BLaER1 (cell line): ENCODE data around the gene THAP7.
A peak's percentile ranks its signal among the peaks of the same experiment; 100 is the strongest.

Experiments
- H3K27ac ChIP-seq: shearing (Covaris generic); formaldehyde crosslinking; 2 replicates; pipeline ENCODE4 v1.8.1; 2022
- H3K27me3 ChIP-seq: shearing (Covaris generic); formaldehyde crosslinking; 2 replicates; pipeline ENCODE4 v1.8.1; 2022
- H3K36me3 ChIP-seq: shearing (Covaris generic); formaldehyde crosslinking; 2 replicates; pipeline ENCODE4 v1.8.1; 2022
- H3K4me1 ChIP-seq: shearing (Covaris generic); formaldehyde crosslinking; 2 replicates; pipeline ENCODE4 v1.8.1; 2022
- H3K4me2 ChIP-seq: shearing (Covaris generic); formaldehyde crosslinking; 2 replicates; pipeline ENCODE4 v1.8.1; 2022
- H3K4me3 ChIP-seq: shearing (Covaris generic); formaldehyde crosslinking; 2 replicates; pipeline ENCODE4 v1.8.1; 2022
- H3K9ac ChIP-seq: shearing (Covaris generic); formaldehyde crosslinking; 2 replicates; pipeline ENCODE4 v1.8.1; 2022
- H3K9me3 ChIP-seq: shearing (Covaris generic); formaldehyde crosslinking; 2 replicates; pipeline ENCODE4 v1.8.1; 2022
- H4K20me1 ChIP-seq: shearing (Covaris generic); formaldehyde crosslinking; 2 replicates; pipeline ENCODE4 v1.8.1; 2022
- Cebpa-rat ChIP-seq: shearing (Covaris generic); IDR thresholded peaks from 2 replicates; pipeline ENCODE4 v1.8.1; 2022

The THAP7 gene

DNA sequence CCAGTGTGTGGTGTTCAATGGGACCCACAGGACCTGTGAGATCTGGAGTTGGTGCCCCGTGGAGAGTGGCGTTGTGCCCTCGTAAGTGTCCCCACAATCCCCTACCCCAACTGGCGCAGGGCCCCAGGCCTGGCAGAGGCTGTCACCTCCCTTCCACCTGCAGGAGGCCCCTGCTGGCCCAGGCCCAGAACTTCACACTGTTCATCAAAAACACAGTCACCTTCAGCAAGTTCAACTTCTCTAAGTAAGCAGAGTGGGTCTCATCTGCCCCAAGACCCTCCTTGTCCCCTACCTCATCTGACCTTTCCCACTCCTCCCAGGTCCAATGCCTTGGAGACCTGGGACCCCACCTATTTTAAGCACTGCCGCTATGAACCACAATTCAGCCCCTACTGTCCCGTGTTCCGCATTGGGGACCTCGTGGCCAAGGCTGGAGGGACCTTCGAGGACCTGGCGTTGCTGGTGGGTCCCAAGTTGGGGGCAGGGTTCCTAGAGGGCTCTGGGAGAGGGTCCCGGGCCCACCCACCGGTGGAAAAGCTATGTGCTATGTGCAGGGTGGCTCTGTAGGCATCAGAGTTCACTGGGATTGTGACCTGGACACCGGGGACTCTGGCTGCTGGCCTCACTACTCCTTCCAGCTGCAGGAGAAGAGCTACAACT lies 21.2 kb upstream of the THAP7 start:
- no peak for TF ChIP-seq Cebpa-rat
- H3K27ac ChIP-seq = no peak overlapping the region
- no peaks in the 10 kb centered on the region for H3K36me3 ChIP-seq
- H3K27me3 ChIP-seq = no peaks in the 10 kb centered on the region
- H4K20me1 ChIP-seq = no peaks in the 10 kb centered on the region
- no peak overlapping the region for H3K9ac ChIP-seq
- H3K4me2 ChIP-seq = no peak overlapping the region
- no peak overlapping the region for H3K4me3 ChIP-seq
- H3K4me1 ChIP-seq = peaks cover 7% of the 10 kb centered on the region
- H3K9me3 ChIP-seq = no peaks in the 10 kb centered on the region

DNA sequence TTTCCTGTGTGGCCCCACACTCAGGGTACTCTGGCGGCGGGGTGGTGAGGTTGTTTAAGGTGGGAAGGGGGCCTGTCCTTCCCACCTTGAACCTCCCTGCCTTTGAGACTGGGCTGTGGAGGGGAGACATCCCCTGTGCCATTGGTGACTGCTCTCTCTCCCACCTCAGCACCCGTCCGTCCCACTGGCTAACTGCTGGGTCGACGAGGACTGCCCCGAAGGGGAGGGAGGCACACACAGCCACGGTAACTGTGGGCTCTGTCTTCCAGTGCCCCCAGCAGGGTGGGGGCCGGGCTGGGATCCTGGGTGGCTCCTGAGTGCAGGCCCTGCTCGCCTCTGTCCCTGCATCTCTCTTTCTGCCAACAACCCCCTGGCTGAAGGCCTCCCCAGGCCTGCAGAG lies 20.6 kb upstream of the THAP7 start:
- no peaks in the 10 kb centered on the region for H3K9me3 ChIP-seq
- H3K27me3 ChIP-seq = no peaks in the 10 kb centered on the region
- peaks cover 7% of the 10 kb centered on the region for H3K4me1 ChIP-seq
- TF ChIP-seq Cebpa-rat = no peak
- no peak overlapping the region for H3K27ac ChIP-seq
- H3K9ac ChIP-seq = no peak overlapping the region
- H3K36me3 ChIP-seq = no peaks in the 10 kb centered on the region
- H4K20me1 ChIP-seq = no peaks in the 10 kb centered on the region
- no peak overlapping the region for H3K4me2 ChIP-seq
- H3K4me3 ChIP-seq = no peak overlapping the region

DNA sequence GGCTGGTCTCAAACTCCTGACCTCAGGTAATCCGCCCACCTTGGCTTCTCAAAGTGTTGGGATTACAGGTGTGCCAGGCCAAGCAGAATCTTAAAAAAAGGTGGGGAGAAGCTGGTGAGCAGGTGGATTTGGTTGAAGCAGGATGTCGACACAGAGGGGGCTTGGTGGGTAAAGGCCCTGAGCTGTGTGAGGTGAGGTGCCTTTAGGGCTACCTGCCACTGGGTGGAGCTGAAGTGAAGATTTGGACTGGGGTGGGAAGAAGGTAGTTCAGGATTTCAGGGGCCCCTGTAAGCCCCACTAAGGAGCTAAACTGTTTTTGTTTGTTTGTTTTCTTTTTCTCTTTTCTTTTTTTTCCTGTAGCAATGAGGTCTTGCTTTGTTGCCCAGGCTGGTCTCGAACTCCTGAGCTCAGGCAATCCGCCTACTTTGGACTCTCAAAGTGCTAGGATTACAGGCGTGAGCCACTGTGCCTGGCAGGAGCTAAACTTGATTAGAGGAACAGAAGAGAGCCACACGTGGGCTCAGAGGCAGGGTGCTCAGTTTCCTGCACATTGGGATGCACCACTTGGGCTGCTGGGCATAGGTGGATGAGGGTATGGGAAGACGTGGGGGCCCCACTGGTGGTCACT lies 19.0 kb upstream of the THAP7 start:
- Histone ChIP-seq H4K20me1 (no peaks in the 10 kb centered on the region), H3K36me3 (no peaks in the 10 kb centered on the region), H3K4me2 (no peak overlapping the region), H3K9ac (no peak overlapping the region), H3K27ac (no peak overlapping the region), H3K4me1 (peaks cover 10% of the 10 kb centered on the region), H3K27me3 (no peaks in the 10 kb centered on the region), H3K9me3 (no peaks in the 10 kb centered on the region), H3K4me3 (no peak overlapping the region)
- TF ChIP-seq Cebpa-rat = no peak

DNA sequence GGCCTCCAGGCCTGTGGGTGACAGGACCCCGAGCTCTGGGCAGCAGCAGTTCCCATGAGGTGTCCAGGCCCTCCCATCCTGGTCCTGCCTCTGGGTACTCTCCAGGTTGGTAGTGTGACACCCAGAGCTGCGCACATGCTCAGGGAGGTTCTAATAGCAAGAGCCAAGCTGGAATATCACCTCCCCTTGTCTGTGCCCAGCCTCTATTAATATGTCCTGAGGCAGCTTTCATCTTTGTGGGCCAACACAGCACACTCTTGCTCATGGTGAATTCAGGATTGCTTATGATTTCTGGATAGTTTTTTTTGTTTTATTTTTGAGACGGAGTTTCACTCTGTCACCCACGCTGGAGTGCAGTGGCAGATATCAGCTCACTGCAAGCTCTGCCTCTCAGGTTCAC lies 16.4 kb upstream of the THAP7 start:
- no peak overlapping the region for H3K4me3 ChIP-seq
- H3K4me2 ChIP-seq = no peak overlapping the region
- H3K9me3 ChIP-seq = no peaks in the 10 kb centered on the region
- peaks cover 29% of the 10 kb centered on the region for H3K4me1 ChIP-seq
- H4K20me1 ChIP-seq = no peaks in the 10 kb centered on the region
- no peak for TF ChIP-seq Cebpa-rat
- no peaks in the 10 kb centered on the region for H3K36me3 ChIP-seq
- H3K27ac ChIP-seq = no peak overlapping the region
- H3K9ac ChIP-seq = no peak overlapping the region
- H3K27me3 ChIP-seq = no peaks in the 10 kb centered on the region

DNA sequence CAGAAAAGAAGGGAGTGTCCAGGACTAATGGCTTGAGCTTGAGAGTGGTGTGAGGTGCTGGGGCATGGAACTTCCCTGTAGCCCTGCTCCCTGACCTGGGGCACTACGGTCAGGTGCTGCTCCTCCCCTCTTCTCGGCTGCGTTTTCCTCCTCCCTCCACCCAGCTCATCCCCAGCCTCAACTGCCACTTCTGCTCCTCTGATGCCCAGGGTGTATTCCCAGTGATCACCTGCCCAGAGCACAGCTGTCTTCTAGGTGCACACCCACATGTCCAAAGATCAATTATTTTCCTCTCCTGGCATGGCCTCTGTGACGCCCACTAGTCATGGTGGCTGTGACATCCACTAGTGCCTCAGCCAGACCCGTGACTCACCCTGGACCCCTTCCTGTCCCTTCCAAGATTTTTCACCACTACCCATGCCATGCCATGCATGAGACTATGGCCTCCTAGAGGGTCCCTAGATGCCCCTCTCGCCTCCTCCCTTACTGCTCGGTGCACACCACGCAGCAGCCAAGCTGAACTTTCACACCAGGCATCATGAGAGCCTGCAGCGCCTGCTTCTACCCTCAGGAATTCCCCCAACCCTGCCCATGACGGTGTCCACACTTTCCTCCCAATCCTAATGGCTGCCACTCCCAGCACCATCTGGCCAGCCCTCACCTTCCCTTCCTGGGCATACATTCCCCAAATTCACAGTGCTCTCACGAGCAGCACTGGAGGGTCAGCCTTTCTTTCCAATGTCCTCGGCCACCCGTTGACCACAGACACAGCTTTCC lies 14.9 kb upstream of the THAP7 start:
- H3K4me3 ChIP-seq = no peak overlapping the region
- no peaks in the 10 kb centered on the region for H3K9me3 ChIP-seq
- TF ChIP-seq Cebpa-rat = no peak
- H3K27me3 ChIP-seq = no peaks in the 10 kb centered on the region
- no peak overlapping the region for H3K27ac ChIP-seq
- no peak overlapping the region for H3K4me2 ChIP-seq
- H3K9ac ChIP-seq = no peak overlapping the region
- H3K36me3 ChIP-seq = no peaks in the 10 kb centered on the region
- no peaks in the 10 kb centered on the region for H4K20me1 ChIP-seq
- H3K4me1 ChIP-seq = peaks cover 32% of the 10 kb centered on the region

DNA sequence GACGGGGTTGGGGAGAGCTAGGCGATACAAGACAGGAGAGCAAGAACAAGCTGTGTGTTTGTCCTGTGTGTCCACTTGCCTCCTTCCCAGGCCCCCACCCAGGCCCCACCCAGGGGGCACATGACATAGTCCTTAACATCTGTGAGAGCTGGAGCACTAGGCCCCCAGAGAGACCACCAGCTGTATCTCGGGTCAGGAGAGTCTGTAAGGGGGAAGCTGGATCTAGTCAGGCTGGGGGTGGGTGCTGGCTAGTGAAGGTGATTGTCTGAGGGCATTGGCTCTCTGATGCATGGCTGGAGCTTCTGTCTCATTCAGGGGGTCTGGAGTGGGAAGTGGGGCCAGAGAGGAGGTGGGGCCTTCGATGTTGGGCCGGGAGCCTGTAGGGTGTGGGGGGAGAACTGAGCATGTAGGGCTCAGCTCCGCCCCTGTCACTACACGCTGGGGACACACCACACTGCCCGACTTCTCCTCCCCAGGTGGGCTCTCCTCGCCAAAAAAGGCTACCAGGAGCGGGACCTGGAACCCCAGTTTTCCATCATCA lies 13.6 kb upstream of the THAP7 start:
- TF ChIP-seq Cebpa-rat = no peak
- Histone ChIP-seq H4K20me1 (peaks cover 2% of the 10 kb centered on the region; the same call in 1 of the 2 replicates), H3K4me1 (peaks cover 32% of the 10 kb centered on the region), H3K4me3 (no peak overlapping the region), H3K4me2 (peak overlapping the region; percentile 98), H3K9ac (no peak overlapping the region), H3K9me3 (no peaks in the 10 kb centered on the region), H3K36me3 (no peaks in the 10 kb centered on the region), H3K27me3 (no peaks in the 10 kb centered on the region), H3K27ac (0 out of 2 replicates have a peak overlapping the region, but pooled peaks have one; percentile 26)

DNA sequence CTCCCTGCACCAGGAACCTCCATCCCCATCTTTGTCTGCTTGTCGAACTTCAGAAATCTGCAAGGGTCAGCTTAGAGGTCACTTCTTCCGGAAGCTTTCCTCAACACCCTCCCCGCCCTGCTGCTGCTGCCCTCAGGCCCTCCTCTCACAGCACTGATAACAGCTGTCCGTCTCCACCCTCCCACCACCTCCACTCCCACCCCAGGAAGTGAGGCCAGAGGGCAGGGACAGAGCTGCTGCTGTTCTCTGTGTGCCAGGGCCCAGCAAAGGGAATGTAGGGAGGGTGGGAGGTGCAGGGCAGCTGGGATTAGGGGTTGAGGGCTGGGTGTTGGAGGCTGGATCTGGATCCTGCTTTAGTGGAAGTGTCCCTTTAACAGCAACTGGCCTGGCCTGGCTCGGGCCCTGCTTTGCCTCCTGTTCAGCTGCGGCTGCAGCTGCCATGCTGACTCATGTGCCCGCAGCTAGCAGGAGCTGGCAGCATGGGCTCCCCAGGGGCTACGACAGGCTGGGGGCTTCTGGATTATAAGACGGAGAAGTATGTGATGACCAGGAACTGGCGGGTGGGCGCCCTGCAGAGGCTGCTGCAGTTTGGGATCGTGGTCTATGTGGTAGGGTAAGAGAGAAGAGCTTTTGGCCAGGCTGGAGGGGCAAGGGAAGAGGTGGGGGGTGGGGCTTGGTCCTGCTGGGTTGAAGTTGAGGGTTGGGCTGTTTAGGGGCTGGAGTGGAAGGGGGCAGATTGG lies 13.0 kb upstream of the THAP7 start, which contains the start of gene P2RX6:
Gene P2RX6, plus strand, starts transcription at position 440 of the 740 bp plus-strand sequence. Its CDS starts 10 bp downstream, at position 450.
- Histone ChIP-seq H3K4me2 (peak within 1 kb of the TSS; percentile 98), H3K27ac (0 out of 2 replicates have a peak within 1 kb of the TSS, but pooled peaks have one; percentile 26)

DNA sequence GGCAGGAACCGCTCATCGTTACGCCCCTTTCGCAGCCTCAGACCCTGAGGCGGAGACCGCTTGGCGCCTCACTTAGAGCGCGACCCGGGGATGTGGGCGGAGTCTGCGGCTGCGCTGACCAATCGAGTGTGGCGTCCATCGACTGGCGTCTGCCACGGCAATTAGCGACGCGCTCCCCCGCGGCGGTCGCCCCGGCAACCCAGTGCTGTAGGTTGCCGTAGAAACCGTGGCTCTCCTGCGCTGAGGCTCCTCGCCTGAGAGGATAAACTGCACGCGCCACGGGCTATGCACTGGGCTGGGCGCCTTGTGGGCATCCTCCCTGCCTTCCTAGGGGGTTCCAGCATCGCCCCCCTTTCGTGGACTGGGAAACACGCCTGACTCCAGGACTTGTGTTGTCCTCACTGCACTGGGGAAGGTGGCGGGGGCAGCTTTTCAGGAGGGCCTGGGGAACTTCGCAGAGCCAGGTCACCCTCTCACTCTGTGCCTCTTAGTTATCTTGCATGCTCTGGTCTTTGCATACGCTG lies 12.3 kb upstream of the THAP7 start:
- Histone ChIP-seq H3K4me1 (peaks cover 32% of the 10 kb centered on the region), H3K27me3 (no peaks in the 10 kb centered on the region), H3K9me3 (no peaks in the 10 kb centered on the region), H4K20me1 (peaks cover 10% of the 10 kb centered on the region; the same call in 1 of the 2 replicates), H3K36me3 (no peaks in the 10 kb centered on the region), H3K27ac (no peak overlapping the region), H3K9ac (no peak overlapping the region), H3K4me2 (peak overlapping the region; percentile 98), H3K4me3 (peak overlapping the region; percentile 54)
- TF ChIP-seq Cebpa-rat = no peak

More for the DNA sequence above, 13.0 kb upstream of the THAP7 start, which contains the start of gene P2RX6:
- Histone ChIP-seq H3K27me3 (no peaks in the 10 kb centered on the region), H3K4me3 (peak within 1 kb of the TSS; percentile 54), H3K9ac (no peak within 1 kb of the TSS), H3K9me3 (no peaks in the 10 kb centered on the region), H3K36me3 (no peaks in the 10 kb centered on the region), H3K4me1 (peaks cover 32% of the 10 kb centered on the region), H4K20me1 (peaks cover 8% of the 10 kb centered on the region; the same call in 1 of the 2 replicates)
- TF ChIP-seq Cebpa-rat = no peak

DNA sequence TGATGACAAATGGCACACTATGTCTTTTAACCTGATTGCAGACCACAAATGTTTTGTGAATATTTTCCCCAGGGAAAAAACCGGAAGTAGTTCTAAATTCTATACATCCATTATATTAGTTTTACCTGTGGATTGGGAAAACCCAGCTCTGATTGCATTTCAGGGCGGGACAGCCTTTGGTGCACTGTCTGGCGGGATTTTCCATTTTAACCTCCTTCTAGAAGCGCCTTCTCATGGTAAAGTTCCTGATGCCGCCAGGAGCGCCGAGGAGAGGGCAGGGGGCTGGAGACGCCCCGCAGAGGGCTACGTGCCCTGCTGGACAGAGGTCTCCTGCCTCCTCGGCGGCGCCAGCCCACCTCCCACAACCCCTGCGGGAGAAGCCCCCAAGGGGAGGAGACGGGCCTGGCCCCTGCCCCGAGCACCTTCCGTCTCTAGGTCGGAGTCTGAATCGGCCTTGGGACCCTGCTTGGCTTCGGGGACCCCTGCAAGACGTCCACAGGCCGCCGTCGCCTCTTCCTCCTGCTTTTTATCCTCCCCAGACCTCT lies 11.8 kb upstream of the THAP7 start:
- no peak overlapping the region for H3K27ac ChIP-seq
- peak overlapping the region; percentile 54 for H3K4me3 ChIP-seq

More for the DNA sequence above, 11.8 kb upstream of the THAP7 start:
- TF ChIP-seq Cebpa-rat = no peak
- H3K36me3 ChIP-seq = no peaks in the 10 kb centered on the region
- peak overlapping the region; percentile 98 for H3K4me2 ChIP-seq
- no peaks in the 10 kb centered on the region for H3K9me3 ChIP-seq
- H4K20me1 ChIP-seq = peaks cover 10% of the 10 kb centered on the region; the same call in 1 of the 2 replicates
- H3K4me1 ChIP-seq = peaks cover 32% of the 10 kb centered on the region
- no peaks in the 10 kb centered on the region for H3K27me3 ChIP-seq
- no peak overlapping the region for H3K9ac ChIP-seq
